ENCODE data around the gene TRIM68.

The TRIM68 gene

DNA sequence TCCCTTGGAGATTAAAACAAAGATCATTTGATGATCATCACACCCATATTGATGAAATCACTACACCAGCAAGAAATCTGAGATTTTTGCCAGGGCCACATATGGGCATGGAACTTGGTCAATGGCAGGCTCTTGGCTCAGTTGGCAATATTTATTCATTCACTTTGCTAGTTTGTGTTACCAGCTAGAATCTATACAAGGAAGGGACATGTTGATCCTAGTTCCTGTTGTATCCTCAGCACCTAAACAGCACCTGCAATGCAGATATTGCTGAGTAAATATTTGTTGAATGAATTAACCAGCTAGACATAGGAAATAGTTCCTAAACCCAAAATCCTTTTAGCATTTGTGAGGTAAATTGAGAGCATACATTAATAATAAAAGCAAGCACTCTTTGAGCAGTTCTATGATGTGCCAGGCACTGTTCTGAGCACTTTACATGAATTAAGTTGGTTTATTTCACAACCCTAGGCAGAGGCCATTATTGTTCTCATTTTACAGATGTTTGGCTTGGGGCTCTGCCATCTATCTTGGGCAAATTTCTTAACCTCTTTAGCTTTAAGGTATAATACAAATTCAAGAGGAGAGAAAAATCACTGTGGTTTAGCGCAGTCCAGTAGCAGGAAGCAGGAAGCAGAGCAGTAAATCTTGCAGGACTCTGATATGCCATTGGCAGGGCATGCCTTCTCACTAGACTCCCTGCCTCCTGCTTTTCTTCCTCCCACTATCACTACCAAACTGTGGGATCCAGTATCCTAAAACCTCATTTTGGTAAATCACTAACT lies 1.6 kb downstream of the TRIM68 start:
- DNase-seq (ENCODE audit: low spot score) = no peak

GRCh38 chr11:4605057-4605456 lies 3.0 kb downstream of the TRIM68 start:
- DNase-seq (ENCODE audit: low spot score) = no peak

DNA sequence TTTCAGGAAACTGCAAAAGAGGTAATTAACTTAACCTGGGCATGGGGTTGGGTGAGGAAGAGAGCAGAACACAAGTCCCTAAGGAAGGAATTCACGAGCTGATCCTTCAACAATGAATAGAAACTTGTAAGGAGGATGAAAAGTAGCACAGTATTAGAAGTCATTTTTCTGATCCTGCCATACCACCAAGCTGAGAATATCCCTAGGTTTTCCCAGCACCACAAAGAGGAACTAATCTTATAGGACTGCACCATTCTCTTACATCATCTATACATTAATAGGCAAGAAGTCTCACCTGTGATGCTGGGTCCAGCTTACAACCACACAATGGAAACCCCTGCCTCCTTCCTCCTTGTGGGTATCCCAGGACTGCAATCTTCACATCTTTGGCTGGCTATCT lies 14.3 kb downstream of the TRIM68 start, which contains the start of gene OR52I1:
TSS of gene OR52I1 (plus strand) at position 301 of the 400 bp plus-strand sequence. CDS start at position 301, 0 bp downstream.
- DNase-seq (ENCODE audit: low spot score) = no peak

- DNase-seq (ENCODE audit: low spot score) = no peak
Observed at GRCh38 chr11:4589017-4589416, 19.0 kb downstream of the TRIM68 start.

DNA sequence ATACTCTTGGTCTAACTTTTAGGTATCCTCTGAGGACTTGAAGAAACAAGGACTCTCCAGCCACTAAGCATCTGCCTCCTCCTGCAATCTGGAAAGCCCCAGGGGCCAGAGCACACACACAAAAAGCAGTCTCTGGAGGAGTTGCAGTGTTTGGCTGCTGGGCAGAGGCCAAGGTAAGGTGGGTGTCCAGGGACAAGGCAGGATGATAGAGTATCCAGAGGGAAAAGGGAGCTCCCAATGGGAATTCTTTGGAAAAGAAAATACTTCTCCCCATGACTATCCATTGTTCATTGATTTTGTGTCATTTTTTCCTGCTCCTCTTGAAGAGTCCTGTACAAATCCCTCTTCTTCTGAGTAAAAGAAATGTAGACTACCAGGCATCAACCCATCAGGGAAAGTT lies 26.6 kb downstream of the TRIM68 start, which contains the start of gene OR52I2:
TSS of gene OR52I2 (plus strand) at position 301 of the 400 bp plus-strand sequence.
- no peak for DNase-seq (ENCODE audit: low spot score)

DNA sequence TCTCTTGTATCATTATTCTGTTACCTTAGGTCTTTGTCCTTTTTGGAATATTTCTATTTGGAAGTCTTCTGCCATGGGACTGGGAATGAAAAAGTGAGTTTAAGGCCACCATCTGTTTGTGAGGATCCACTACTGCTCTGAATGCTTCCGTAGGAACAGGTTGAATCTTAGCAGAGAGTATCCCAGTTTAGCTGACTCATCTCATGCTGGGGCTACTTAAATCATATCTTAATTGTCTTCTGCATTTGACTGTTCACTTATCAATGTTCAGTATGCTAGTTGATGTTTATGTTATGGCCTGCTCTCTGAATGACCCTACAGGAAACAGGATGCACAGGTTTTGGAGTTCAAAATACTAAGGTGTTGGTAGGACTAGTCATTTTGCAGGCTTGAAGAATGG lies 27.9 kb downstream of the TRIM68 start:
- DNase-seq (ENCODE audit: low spot score) = no peak

- DNase-seq (ENCODE audit: low spot score) = no peak
Observed at GRCh38 chr11:4578624-4579023, 29.4 kb downstream of the TRIM68 start.

- no peak for DNase-seq (ENCODE audit: low spot score)
Observed at GRCh38 chr11:4577761-4578160, 30.3 kb downstream of the TRIM68 start.

- DNase-seq (ENCODE audit: low spot score) = no peak
Observed at GRCh38 chr11:4576880-4577279, 31.2 kb downstream of the TRIM68 start.

DNA sequence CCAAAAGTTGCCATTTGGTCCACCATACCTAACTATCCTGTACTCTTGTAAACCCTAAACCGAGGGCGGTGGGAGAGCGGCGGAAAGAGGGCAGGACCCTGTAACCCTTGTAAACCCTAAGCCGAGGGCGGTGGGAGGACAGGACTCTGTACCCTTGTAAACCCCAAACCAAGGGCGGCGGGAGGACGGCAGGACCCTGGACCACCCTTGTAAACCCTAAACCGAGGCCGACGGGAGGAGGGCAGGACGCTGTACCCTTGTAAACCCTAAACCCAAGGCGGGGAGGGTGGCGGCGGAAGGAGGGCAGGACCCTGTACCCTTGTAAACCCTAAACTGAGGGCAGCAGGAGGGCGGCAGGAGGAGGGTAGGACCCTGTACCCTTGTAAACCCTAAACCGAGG lies 39.0 kb downstream of the TRIM68 start:
- DNase-seq (ENCODE audit: low spot score) = no peak

- DNase-seq (ENCODE audit: low spot score) = no peak
Observed at GRCh38 chr11:4565371-4565770, 42.7 kb downstream of the TRIM68 start.

DNA sequence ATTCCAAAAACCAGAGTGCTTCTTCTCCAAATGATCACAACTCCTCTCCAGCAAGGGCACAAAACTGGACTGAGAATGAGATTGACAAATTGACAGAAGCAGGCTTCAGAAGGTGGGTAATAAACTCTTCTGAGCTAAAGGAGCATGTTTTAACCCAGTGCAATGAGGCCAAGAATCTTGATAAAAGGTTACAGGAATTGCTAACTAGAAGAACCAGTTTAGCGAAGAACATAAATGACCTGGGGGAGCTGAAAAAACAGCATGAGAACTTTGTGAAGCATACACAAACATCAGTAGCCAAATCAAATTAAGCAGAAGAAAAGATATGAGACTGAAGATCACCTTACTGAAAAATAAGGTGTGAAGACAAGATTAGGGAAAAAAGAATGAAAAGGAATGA lies 47.6 kb downstream of the TRIM68 start:
- no peak for DNase-seq (ENCODE audit: low spot score)

DNA sequence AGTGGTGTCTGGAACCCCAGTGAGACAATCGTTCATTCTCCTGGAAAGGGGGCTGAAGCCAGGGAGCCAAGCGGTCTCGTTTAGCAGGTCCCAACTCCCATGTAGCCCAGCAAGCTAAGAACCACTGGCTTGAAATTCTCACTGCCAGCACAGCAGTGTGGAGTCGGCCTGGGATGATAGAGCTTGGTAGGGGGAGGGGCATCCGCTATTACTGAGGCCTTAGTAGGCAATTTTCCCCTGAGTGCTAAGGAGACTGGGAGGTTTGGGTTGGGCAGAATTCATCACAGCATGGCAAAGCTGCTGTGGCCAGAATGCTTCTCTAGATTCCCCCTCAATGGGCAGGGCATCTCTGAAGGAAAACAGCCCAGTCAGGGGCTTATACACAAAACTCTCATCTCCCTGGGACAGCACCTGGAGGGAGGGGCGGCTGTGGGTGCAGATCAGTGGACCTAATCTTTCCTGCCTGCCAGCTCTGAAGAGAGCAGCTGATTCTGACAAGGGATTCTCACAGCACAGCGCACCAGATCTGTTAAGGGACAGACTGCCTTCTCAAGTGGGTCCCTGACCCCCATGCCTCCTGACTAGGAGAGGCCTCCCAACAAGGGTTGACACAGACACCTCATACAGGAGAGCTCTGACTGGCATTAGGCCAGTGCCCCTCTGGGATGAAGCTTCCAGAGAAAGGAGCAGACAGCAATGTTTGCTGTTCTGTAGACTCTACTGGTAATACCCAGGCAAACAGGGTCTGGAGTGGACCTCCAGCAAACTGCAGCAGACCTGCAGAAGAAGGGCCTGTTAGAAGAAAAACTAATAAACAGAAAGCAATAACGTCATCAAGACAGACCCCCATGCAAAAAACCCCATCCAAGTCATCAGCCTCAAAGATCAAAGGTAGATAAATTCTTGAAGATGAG lies 48.2 kb downstream of the TRIM68 start:
- DNase-seq (ENCODE audit: low spot score) = no peak

GRCh38 chr11:4551346-4551979 lies 56.6 kb downstream of the TRIM68 start:
- DNase-seq (ENCODE audit: low spot score) = no peak
